ENCODE data around the gene TYMP.

TYMP gene

DNA sequence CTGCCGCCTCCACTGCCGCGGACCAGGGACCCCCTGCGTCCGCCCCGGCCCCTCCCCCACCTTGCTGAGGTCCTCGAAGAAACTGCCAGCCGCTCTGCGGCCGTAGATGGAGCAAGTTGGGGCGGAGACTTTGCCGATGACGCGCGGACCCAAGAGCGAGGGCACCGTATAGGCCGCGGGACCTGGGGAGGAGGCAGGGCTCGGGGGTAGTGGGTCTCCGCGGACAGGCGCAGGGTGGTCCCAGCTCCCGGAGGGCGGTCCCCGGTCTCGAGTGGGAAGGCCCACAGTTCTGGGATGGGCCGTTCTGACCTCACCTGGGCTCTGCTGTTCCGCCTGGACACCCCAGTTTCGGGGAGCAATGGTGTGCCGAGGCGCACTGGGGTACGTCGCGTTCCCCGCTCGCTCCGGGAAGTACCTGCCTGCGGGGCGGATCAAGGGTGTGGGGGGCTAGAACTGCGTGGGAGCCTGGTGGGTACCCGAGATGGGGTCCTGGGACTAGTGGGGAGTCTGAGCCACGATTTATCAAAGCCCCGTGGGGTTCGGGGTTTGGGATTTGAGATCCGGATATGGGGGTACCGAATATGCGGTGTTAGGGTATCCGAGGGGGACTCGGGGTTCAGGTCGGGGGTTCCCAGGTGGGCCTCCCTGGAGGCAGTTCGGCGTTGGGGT lies 1.2 kb upstream of the TYMP start:
- peak overlapping the region; percentile 54; the same call in 1 of the 2 replicates for H3K27ac ChIP-seq (ENCODE audit: low read length)
- peak overlapping the region; percentile 95 for H3K4me2 ChIP-seq (ENCODE audit: low read depth, low read length)
- 0 out of 2 replicates have a peak, but pooled peaks cover 4% of the 10 kb centered on the region for H3K79me2 ChIP-seq (ENCODE audit: low read length)
- H3K9ac ChIP-seq (ENCODE audit: low read length): peak overlapping the region; percentile 71
- H3K9me2 ChIP-seq (replicated peaks; ENCODE audit: insufficient read depth, low read length): no peaks in the 10 kb centered on the region
- H3K27me3 ChIP-seq (replicated peaks; ENCODE audit: insufficient read depth, low read length): peaks cover 9% of the 10 kb centered on the region; the same call in 1 of the 2 replicates
- no peak for TF ChIP-seq EZH2phosphoT487 (IDR thresholded peaks at IDR 0.05; ENCODE audit: low read length)
- no peak for TF ChIP-seq EZH2 (optimal IDR thresholded peaks at IDR 0.05; ENCODE audit: low read depth, low read length)
- TF ChIP-seq, protein P1, sequence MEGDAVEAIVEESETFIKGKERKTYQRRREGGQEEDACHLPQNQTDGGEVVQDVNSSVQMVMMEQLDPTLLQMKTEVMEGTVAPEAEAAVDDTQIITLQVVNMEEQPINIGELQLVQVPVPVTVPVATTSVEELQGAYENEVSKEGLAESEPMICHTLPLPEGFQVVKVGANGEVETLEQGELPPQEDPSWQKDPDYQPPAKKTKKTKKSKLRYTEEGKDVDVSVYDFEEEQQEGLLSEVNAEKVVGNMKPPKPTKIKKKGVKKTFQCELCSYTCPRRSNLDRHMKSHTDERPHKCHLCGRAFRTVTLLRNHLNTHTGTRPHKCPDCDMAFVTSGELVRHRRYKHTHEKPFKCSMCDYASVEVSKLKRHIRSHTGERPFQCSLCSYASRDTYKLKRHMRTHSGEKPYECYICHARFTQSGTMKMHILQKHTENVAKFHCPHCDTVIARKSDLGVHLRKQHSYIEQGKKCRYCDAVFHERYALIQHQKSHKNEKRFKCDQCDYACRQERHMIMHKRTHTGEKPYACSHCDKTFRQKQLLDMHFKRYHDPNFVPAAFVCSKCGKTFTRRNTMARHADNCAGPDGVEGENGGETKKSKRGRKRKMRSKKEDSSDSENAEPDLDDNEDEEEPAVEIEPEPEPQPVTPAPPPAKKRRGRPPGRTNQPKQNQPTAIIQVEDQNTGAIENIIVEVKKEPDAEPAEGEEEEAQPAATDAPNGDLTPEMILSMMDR (IDR thresholded peaks at IDR 0.05; ENCODE audit: low read length): no peak
- H2AFZ ChIP-seq (ENCODE audit: low read length): peak overlapping the region; percentile 79
- H3K36me3 ChIP-seq (replicated peaks; ENCODE audit: insufficient read depth, low read length): no peaks in the 10 kb centered on the region
- peak overlapping the region; percentile 63 for H3K4me3 ChIP-seq (ENCODE audit: low read length)
- no peaks in the 10 kb centered on the region for H4K20me1 ChIP-seq (ENCODE audit: insufficient read depth, low read length)
- DNase-seq: peak; percentile 77
- peaks cover 27% of the 10 kb centered on the region for H3K4me1 ChIP-seq (ENCODE audit: low read length)
- no peaks in the 10 kb centered on the region for H3K9me3 ChIP-seq (replicated peaks; ENCODE audit: insufficient read depth, low read length)
- peaks cover 22% of the 10 kb centered on the region for H3F3A ChIP-seq (ENCODE audit: insufficient read depth, low read length)

DNA sequence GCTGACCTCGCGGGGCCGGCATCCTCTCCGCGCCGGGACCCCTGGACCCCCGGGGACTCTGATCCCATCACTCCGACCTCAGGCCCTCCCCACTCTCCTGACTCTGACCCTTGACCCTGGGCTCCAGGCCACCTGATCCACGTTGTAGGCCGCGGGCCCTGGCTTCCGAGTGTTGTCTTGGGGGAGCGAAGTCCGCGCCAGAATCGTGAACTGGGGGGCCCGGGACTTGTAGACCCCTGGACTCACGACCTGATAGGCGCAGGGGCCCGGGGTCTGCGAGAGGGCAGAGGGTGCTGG lies 716 bp upstream of the TYMP start:
- Histone ChIP-seq H3K4me2 (ENCODE audit: low read depth, low read length) (peak overlapping the region; percentile 95), H3K9ac (ENCODE audit: low read length) (peak overlapping the region; percentile 71), H3K36me3 (replicated peaks; ENCODE audit: insufficient read depth, low read length) (no peaks in the 10 kb centered on the region), H3K27me3 (replicated peaks; ENCODE audit: insufficient read depth, low read length) (peaks cover 9% of the 10 kb centered on the region; the same call in 1 of the 2 replicates), H3K9me3 (replicated peaks; ENCODE audit: insufficient read depth, low read length) (no peaks in the 10 kb centered on the region), H3K27ac (ENCODE audit: low read length) (peak overlapping the region; percentile 54), H3K4me3 (ENCODE audit: low read length) (peak overlapping the region; percentile 63), H3K79me2 (ENCODE audit: low read length) (0 out of 2 replicates have a peak, but pooled peaks cover 4% of the 10 kb centered on the region), H4K20me1 (ENCODE audit: insufficient read depth, low read length) (no peaks in the 10 kb centered on the region), H3K4me1 (ENCODE audit: low read length) (peaks cover 24% of the 10 kb centered on the region), H3F3A (ENCODE audit: insufficient read depth, low read length) (peaks cover 19% of the 10 kb centered on the region), H2AFZ (ENCODE audit: low read length) (peak overlapping the region; percentile 79; the same call in 1 of the 2 replicates), H3K9me2 (replicated peaks; ENCODE audit: insufficient read depth, low read length) (no peaks in the 10 kb centered on the region)
- DNase-seq: no peak
- TF ChIP-seq, protein P1 (IDR thresholded peaks at IDR 0.05; ENCODE audit: low read length): no peak
- TF ChIP-seq EZH2 (optimal IDR thresholded peaks at IDR 0.05; ENCODE audit: low read depth, low read length): no peak
- TF ChIP-seq EZH2phosphoT487 (IDR thresholded peaks at IDR 0.05; ENCODE audit: low read length): no peak

DNA sequence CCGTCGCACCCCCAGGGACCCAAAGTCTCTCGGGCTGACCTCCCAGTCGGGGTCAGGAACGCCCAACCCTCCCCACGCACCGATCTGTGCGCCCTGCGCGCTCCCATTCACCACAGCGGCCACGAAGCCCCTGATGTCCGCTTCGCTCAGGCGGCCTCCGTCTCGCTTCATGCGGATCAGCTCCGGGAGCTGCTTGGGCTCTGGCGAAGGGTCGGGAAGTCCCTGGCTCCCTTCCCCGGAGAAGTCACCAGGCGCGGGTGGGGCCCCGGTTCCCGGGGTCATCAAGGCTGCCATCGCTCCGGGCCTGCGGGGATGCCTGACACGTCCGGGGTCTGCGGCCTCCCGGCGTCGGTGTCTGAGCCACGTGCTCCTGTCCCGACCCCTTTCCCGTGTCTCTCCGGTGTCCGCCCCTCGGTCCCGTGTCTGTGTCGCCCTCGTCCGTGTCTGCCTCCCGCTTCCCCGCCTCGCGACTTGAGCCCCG lies 356 bp downstream of the TYMP start:
- H3K27me3 ChIP-seq (replicated peaks; ENCODE audit: insufficient read depth, low read length): peaks cover 9% of the 10 kb centered on the region; the same call in 1 of the 2 replicates
- H3K9me3 ChIP-seq (replicated peaks; ENCODE audit: insufficient read depth, low read length): no peaks in the 10 kb centered on the region
- H2AFZ ChIP-seq (ENCODE audit: low read length): no peak overlapping the region
- H3K4me1 ChIP-seq (ENCODE audit: low read length): peaks cover 24% of the 10 kb centered on the region
- no peak overlapping the region; the same call in 1 of the 2 replicates for H3K4me3 ChIP-seq (ENCODE audit: low read length)
- no peak overlapping the region for H3K27ac ChIP-seq (ENCODE audit: low read length)
- H3K79me2 ChIP-seq (ENCODE audit: low read length): peaks cover 12% of the 10 kb centered on the region
- TF ChIP-seq EZH2 (optimal IDR thresholded peaks at IDR 0.05; ENCODE audit: low read depth, low read length): no peak
- H3K9ac ChIP-seq (ENCODE audit: low read length): no peak overlapping the region
- no peaks in the 10 kb centered on the region for H4K20me1 ChIP-seq (ENCODE audit: insufficient read depth, low read length)
- DNase-seq: no peak
- no peak overlapping the region; the same call in 1 of the 2 replicates for H3K4me2 ChIP-seq (ENCODE audit: low read depth, low read length)
- no peaks in the 10 kb centered on the region for H3K36me3 ChIP-seq (replicated peaks; ENCODE audit: insufficient read depth, low read length)
- H3F3A ChIP-seq (ENCODE audit: insufficient read depth, low read length): peaks cover 24% of the 10 kb centered on the region
- no peaks in the 10 kb centered on the region for H3K9me2 ChIP-seq (replicated peaks; ENCODE audit: insufficient read depth, low read length)
